Loucy (cell line): ENCODE measurements around the gene AP1AR.

Experiments
- H2AFZ ChIP-seq: fragments of 200-600 bp; sonication (generic); 2 replicates; pipeline ENCODE4 v1.6.0; 2016; ENCODE audit warnings: antibody characterized with exemption, mild to moderate bottlenecking, low read length, moderate library complexity
- H3F3A ChIP-seq: fragments of 200-600 bp; 2 replicates; pipeline ENCODE4 v1.6.0; 2016; ENCODE audit warnings: antibody characterized with exemption, low read depth, mild to moderate bottlenecking
- H3K27me3 ChIP-seq: fragments of 200-600 bp; sonication (generic); 2 replicates; pipeline ENCODE4 v1.6.1; 2014; ENCODE audit warnings: low read length, mild to moderate bottlenecking; ENCODE audit not compliant: insufficient read depth, poor library complexity, severe bottlenecking
- H3K36me3 ChIP-seq: fragments of 200-600 bp; sonication (generic); 2 replicates; pipeline ENCODE4 v1.6.1; 2016; ENCODE audit warnings: low read length; ENCODE audit not compliant: insufficient read depth
- H3K4me1 ChIP-seq: fragments of 200-600 bp; sonication (generic); 2 replicates; pipeline ENCODE4 v1.5.1; 2014; ENCODE audit warnings: low read length, mild to moderate bottlenecking; ENCODE audit not compliant: insufficient read depth, poor library complexity, severe bottlenecking
- H3K4me2 ChIP-seq: fragments of 200-600 bp; sonication (generic); 2 replicates; pipeline ENCODE4 v1.6.0; 2014; ENCODE audit warnings: antibody characterized with exemption, low read length, low read depth, mild to moderate bottlenecking; ENCODE audit not compliant: poor library complexity, severe bottlenecking
- H3K4me3 ChIP-seq: fragments of 200-600 bp; sonication (generic); 2 replicates; pipeline ENCODE4 v1.5.1; 2014; ENCODE audit warnings: low read length, mild to moderate bottlenecking, mixed read lengths; ENCODE audit not compliant: poor library complexity, severe bottlenecking
- H3K79me2 ChIP-seq: fragments of 200-600 bp; sonication (generic); 2 replicates; pipeline ENCODE4 v1.6.1; 2014; ENCODE audit warnings: low read length; ENCODE audit not compliant: insufficient read depth
- H3K9ac ChIP-seq: fragments of 200-600 bp; sonication (generic); 2 replicates; pipeline ENCODE4 v1.6.0; 2014; ENCODE audit warnings: mild to moderate bottlenecking, low read depth, low read length, moderate library complexity; ENCODE audit not compliant: poor library complexity, severe bottlenecking
- H3K9me2 ChIP-seq: fragments of 200-600 bp; sonication (generic); replicated peaks from 2 replicates; pipeline ENCODE4 v1.6.1; 2016; ENCODE audit warnings: low read depth, low read length, mixed read lengths
- H3K9me3 ChIP-seq: fragments of 200-600 bp; sonication (generic); 2 replicates; pipeline ENCODE4 v1.6.1; 2014; ENCODE audit warnings: mild to moderate bottlenecking, antibody characterized with exemption, low read length, low read depth; ENCODE audit not compliant: insufficient read depth
- H4K20me1 ChIP-seq: fragments of 200-600 bp; sonication (generic); 2 replicates; pipeline ENCODE4 v1.6.0; 2014; ENCODE audit warnings: antibody characterized with exemption, low read length, mild to moderate bottlenecking; ENCODE audit not compliant: insufficient read depth, poor library complexity, severe bottlenecking
- CTCF ChIP-seq: fragments of 200-600 bp; sonication (generic); conservative IDR thresholded peaks from 2 replicates; pipeline ENCODE4 v1.5.1; 2014; ENCODE audit warnings: mild to moderate bottlenecking, antibody characterized with exemption, low read length
- EZH2phosphoT487 ChIP-seq: fragments of 200-600 bp; IDR thresholded peaks from 2 replicates; pipeline ENCODE4 v1.6.1; 2018; ENCODE audit warnings: antibody characterized with exemption, mild to moderate bottlenecking, moderate library complexity, borderline replicate concordance

AP1AR gene

DNA sequence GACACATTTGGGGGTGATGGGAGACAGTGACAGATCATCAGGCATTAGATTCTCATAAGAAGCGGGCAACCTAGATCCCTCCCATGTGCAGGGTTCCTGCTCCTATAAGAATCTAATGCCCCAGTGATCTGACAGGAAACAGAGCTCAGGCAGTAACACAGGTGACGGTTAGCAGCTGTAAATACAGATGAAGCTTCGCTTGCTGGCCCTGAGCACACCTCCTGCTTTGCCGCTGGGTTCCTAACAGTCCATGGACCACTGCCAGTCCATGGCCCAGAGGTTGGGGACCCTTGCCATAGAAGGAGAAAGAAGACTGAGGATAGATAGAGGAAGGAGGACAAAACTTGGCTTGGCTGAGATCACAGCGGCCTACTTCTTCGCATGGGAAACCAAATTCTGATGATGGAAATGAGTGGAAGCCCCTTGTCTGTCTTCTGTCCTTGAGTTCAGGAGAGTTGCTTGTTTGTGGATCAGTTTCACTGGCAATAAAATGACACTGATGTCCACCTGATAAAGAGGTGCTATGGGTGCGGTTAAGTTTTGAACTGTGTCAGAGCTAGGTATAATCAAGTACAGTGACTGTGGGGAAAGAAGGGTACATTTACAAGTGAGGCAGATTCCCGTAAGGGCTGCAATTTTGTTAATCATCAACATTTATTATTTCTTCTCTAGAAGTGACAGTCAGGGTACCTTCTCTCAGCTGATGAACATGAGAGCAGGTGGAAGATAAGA lies 55.8 kb downstream of the AP1AR start:
- Histone ChIP-seq H4K20me1 (peaks cover 16% of the 10 kb centered on the region), H3K9ac (no peak overlapping the region), H3F3A (no peaks in the 10 kb centered on the region), H3K4me3 (no peak overlapping the region), H3K9me2 (no peaks in the 10 kb centered on the region), H3K4me2 (peak overlapping the region; percentile 31), H3K79me2 (peaks cover 40% of the 10 kb centered on the region), H3K4me1 (peaks cover 51% of the 10 kb centered on the region), H3K36me3 (no peaks in the 10 kb centered on the region), H3K9me3 (no peaks in the 10 kb centered on the region), H2AFZ (no peak overlapping the region), H3K27me3 (no peaks in the 10 kb centered on the region)
- no peak for TF ChIP-seq EZH2phosphoT487
- no peak for TF ChIP-seq CTCF

- Histone ChIP-seq H3K4me1 (peaks cover 41% of the 10 kb centered on the region), H2AFZ (no peak overlapping the region), H3K4me3 (peak overlapping the region; percentile 5)
These were observed 56.9 kb downstream of the AP1AR start for GRCh38 chr4:112288455-112288854.

DNA sequence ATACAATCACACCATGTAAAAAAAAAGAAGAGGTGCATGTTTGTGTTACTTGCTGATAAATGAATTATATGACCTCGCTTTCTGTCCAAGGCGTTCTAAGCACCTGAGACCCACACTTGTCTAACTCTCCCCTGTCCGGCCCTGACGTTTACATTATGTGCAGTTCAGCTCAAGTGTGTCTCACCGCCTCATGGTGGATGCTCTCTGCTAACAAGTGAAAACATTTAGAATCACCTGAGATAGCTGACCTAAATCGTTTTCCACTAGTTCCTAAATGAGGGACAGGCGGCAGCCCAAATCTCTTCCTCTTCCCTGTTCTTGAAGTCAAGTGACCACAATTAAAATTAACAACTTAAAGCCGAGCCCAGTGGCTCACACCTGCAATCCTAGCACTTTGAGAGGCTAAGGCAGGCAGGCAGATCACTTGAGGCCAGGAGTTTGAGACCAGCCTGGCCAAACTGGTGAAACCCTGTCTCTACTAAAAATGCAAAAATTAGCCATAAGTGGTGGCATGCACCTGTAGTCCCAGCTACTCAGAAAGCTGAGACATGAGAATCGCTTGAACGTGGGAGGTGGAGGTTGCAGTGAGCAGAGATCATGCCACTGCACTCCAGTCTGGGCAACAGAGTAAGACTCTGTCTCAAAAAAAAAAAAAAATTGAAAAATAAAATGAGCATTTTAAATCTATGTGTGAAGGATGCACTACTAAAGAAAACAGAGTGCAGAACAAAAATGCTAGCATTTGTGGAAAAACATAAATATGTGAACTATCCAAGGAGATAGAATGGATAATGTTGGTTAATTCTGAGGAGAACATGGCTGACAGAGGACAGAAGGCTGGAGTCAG lies 58.0 kb downstream of the AP1AR start:
- H3K79me2 ChIP-seq: peaks cover 18% of the 10 kb centered on the region
- H3F3A ChIP-seq: no peaks in the 10 kb centered on the region
- no peaks in the 10 kb centered on the region for H4K20me1 ChIP-seq
- peaks cover 32% of the 10 kb centered on the region for H3K4me1 ChIP-seq
- H3K9me3 ChIP-seq: no peaks in the 10 kb centered on the region
- no peak overlapping the region for H3K9ac ChIP-seq
- H3K36me3 ChIP-seq: no peaks in the 10 kb centered on the region
- no peak overlapping the region for H3K4me3 ChIP-seq
- H3K27me3 ChIP-seq: no peaks in the 10 kb centered on the region
- TF ChIP-seq EZH2phosphoT487 (no peak), CTCF (no peak)
- no peaks in the 10 kb centered on the region for H3K9me2 ChIP-seq
- H3K4me2 ChIP-seq: no peak overlapping the region
- H2AFZ ChIP-seq: peak overlapping the region; percentile 27; the same call in 1 of the 2 replicates

More at GRCh38 chr4:112288455-112288854, 56.9 kb downstream of the AP1AR start:
- Histone ChIP-seq H3K9me3 (no peaks in the 10 kb centered on the region), H3K9ac (no peak overlapping the region), H3K79me2 (peaks cover 29% of the 10 kb centered on the region), H4K20me1 (peaks cover 6% of the 10 kb centered on the region), H3K4me2 (peak overlapping the region; percentile 31), H3K9me2 (no peaks in the 10 kb centered on the region), H3F3A (no peaks in the 10 kb centered on the region), H3K36me3 (no peaks in the 10 kb centered on the region), H3K27me3 (no peaks in the 10 kb centered on the region)
- no peak for TF ChIP-seq EZH2phosphoT487
- TF ChIP-seq CTCF: no peak
